K562 (cell line): ENCODE measurements around the gene ARFGEF2.

Experiments
- GABPA ChIP-seq: fragments of 200-800 bp; sonication (Bioruptor generic); conservative IDR thresholded peaks from 2 replicates; pipeline ENCODE4 v1.6.1; 2016; ENCODE audit warnings: low read depth, missing genetic modification characterization, missing compliant biosample characterization
- HDAC6 ChIP-seq: IDR thresholded peaks from 2 replicates; pipeline ENCODE4 v1.6.1; 2012; ENCODE audit warnings: low read depth, mild to moderate bottlenecking, control low read depth, inconsistent platforms, low read length, moderate library complexity
- KLF1 ChIP-seq: fragments of 450-650 bp; IDR thresholded peaks from 2 replicates; pipeline ENCODE4 v1.6.1; 2016; ENCODE audit warnings: missing genetic modification characterization, missing compliant biosample characterization
- MAZ ChIP-seq, 2 experiments: fragments of 450-650 bp in 1 of 2; sonication (generic) in 1 of 2; formaldehyde crosslinking; IDR thresholded peaks in 1 of 2; conservative IDR thresholded peaks in 1 of 2; 2 replicates each; pipeline versions ENCODE4 v1.4.0 to v1.5.0; 2020; ENCODE audit warnings: mild to moderate bottlenecking in 1 of 2, missing genetic modification reagents in 1 of 2
- POLR2H ChIP-seq: IDR thresholded peaks from 2 replicates; pipeline ENCODE4 v1.6.1; 2016; ENCODE audit warnings: missing genetic modification characterization, low read depth, mild to moderate bottlenecking, control low read depth, missing compliant biosample characterization, moderate library complexity
- RBM22 ChIP-seq: fragments of 200-400 bp; formaldehyde crosslinking; IDR thresholded peaks from 2 replicates; pipeline ENCODE4 v1.6.1; 2018; ENCODE audit warnings: low read length, low read depth; ENCODE audit not compliant: poor library complexity, severe bottlenecking
- TF ChIP-seq, protein P1 (sequence below): fragments of 250-450 bp; sonication (Bioruptor Pico); IDR thresholded peaks from 2 replicates; pipeline ENCODE4 v1.8.0; 2021; ENCODE audit warnings: moderate library complexity, mild to moderate bottlenecking, inconsistent platforms

DNA sequence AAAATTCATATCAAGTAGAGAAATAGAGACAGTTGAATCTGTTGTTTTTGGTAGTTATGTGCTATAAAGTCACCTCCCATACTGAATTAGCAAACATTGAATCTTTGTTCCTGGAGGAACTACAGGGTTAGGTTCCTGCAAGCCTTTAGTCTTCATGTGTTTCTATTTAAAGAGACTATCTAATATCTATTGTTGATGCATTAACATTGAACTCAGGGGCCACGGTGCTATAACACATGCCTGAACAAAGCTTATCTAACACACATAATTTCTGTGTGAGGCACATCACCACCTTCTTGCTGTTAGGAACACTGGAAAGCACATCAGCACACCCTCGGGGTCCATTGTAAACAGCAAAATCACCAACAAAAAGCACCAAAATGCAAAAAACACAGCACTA lies 21.2 kb downstream of the ARFGEF2 start:
- TF ChIP-seq MAZ (CRISPR knock-in tag; conservative IDR thresholded peaks at IDR 0.05 in 1 of 2, IDR thresholded peaks at IDR 0.05 in 1 of 2) (no peak), POLR2H (tag) (no peak), KLF1 (tag) (no peak), GABPA (tag) (no peak), RBM22 (no peak), HDAC6 (no peak)
- TF ChIP-seq, protein P1, sequence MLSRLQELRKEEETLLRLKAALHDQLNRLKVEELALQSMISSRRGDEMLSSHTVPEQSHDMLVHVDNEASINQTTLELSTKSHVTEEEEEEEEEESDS (CRISPR knock-in tag), result no peak
